Adrenal gland (tissue), 12 donors: ENCODE results near the gene WDR74. TPM values are rescaled to one million over a fixed set of nuclear protein-coding genes. Genes with fewer than 3 reads are reported as not detected.
A peak's percentile ranks its signal among the peaks of the same experiment; 100 is the strongest.

Source experiments
- DNase-seq, 7 donors: peaks; one replicate each; pipeline ENCODE4 v3.0.0-alpha.2; 2019 to 2020
- H3K27ac ChIP-seq, 5 donors: fragments of 200-600 bp; sonication (generic) in 4 of 5; 1 replicate in 3 of 5; 2 replicates in 2 of 5; pipeline versions ENCODE4 v1.5.1 to v1.8.0; 2016 to 2020; ENCODE audit warnings: mild to moderate bottlenecking in 1 of 5
- H3K27me3 ChIP-seq: fragments of 200-600 bp; 2 replicates; pipeline ENCODE4 v1.8.0; 2021
- H3K36me3 ChIP-seq, 2 donors: fragments of 200-600 bp; replicated peaks in 1 of 2; 1 replicate in 1 of 2; 2 replicates in 1 of 2; pipeline versions ENCODE4 v1.5.1 to v1.8.0; 2018 to 2022
- H3K4me1 ChIP-seq, 2 donors: fragments of 200-600 bp; replicated peaks in 1 of 2; 1 replicate in 1 of 2; 2 replicates in 1 of 2; pipeline versions ENCODE4 v1.5.1 to v1.8.0; 2018 to 2021
- H3K4me3 ChIP-seq, 4 donors: fragments of 200-600 bp; sonication (generic) in 3 of 4; one replicate each; pipeline ENCODE4 v1.5.1; 2016 to 2018
- H3K9me3 ChIP-seq, 3 donors: fragments of 200-600 bp; sonication (generic) in 1 of 3; replicated peaks in 1 of 3; 1 replicate in 2 of 3; 2 replicates in 1 of 3; pipeline versions ENCODE4 v1.5.1 to v1.8.0; 2016 to 2021
- POLR2A ChIP-seq, 2 donors: fragments of 450-650 bp; IDR thresholded peaks; one replicate each; pipeline ENCODE4 v1.6.1; 2017; ENCODE audit warnings: antibody characterized with exemption in 2 of 2, mild to moderate bottlenecking in 2 of 2, moderate library complexity in 1 of 2
- WGBS, 4 donors: extraction: QIAGEN DNeasy Blood & Tissue Kit in 2 of 4; methylation state at CpG; one replicate each; pipeline versions ENCODE4 v1.1.5 to v1.1.7; 2013 to 2017; 5-methylcytosine and 5-hydroxymethylcytosine counted together
- intact Hi-C, 2 donors: fragments of 100-400 bp; cut with DNase I; formaldehyde crosslinking; loops; one replicate each; pipeline versions ENCODE4 v1.14.1 to v1.15.0; 2022 to 2023
- polyA plus RNA-seq, 3 donors: library from polyadenylated mRNA; stranded (reverse); fragments of 200-250 nt in 2 of 3; fragments of 350-450 nt in 1 of 3; fragmentation: Illumina TruSeq in 1 of 3; extraction: RNeasy Lipid Tissue Mini Kit (QIAGEN cat#74804) in 1 of 3; gene quantifications; one replicate each; pipeline ENCODE4 v1.2.3, GENCODE V29; 2013 to 2014
- total RNA-seq, 9 donors: library from RNA; depleted of rRNA in 4 of 9; stranded (reverse); fragments of >200 nt in 4 of 9; fragments of 120-200 nt in 1 of 9; fragmentation: NEBNext Ultra II Directional in 1 of 9; extraction: Animal tissue kit (Norgen Biotek cat#: 25700) in 1 of 9; gene quantifications; one replicate each; pipeline versions ENCODE4 v1.1.0 to v1.2.4, GENCODE V29; 2013 to 2023
- TF ChIP-seq, protein P1 (sequence below), 6 experiments: fragments of 450-650 bp in 4 of 6; fragments of 200-600 bp in 2 of 6; sonication (generic) in 1 of 6; IDR thresholded peaks; 1 replicate in 5 of 6; 2 replicates in 1 of 6; pipeline versions ENCODE4 v1.5.1 to v1.8.0; 2016 to 2021; ENCODE audit warnings: antibody characterized with exemption in 6 of 6, mild to moderate bottlenecking in 2 of 6, moderate library complexity in 1 of 6
- donor health status: healthy with polysubstance abuse.
- donor health status: Bipolar disorder and iron deficiency.
- donor health status: DM: yes; HTN: yes; CAD: no.
- donor health status: DM: no; HTN: no; CAD: no.
- donor health status: DM: no; HTN: no; CAD: no.
- donor health status: DM: yes; HTN: yes; CAD: no.

Gene WDR74
- total and polyA plus RNA-seq, 12 donors: 21.7 to 119 (median 39.4) TPM

DNA sequence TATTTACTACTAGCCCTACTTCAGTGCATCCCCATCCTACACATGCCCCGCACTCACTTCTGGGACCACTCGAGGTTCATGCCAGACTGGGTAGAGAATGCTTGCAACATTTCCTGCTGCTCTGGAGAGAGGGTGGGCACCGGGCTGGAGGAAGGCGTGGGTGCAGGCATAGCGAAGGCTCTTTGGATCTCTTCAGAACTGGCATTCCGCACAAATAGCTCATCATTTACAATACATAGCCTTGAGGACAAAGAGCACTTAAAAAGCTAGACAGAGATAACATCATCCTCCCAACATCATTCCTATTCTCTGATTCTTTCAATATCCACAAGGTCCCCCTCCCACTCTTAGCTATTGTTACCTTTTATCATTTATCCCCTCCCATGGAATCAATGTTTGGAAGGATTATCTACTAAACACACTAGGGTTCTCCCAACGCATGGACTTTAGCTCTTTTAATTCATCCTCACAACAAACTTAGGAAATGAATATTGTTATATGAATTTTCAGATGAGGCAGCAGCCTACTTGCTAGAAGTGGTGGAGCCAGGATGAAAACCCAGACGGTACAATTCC is 45.1 kb downstream of the WDR74 start:
- intact Hi-C loops: loop anchor here (5.0 to 10.0 kb wide), 2 partner anchors 33 to 71 kb away; no protein-coding TSS in a partner anchor
- H3K4me3 ChIP-seq: no peak overlapping the region
- DNase-seq: no peak
- peaks cover 21 to 24% of the 10 kb centered on the region in 2 donors for H3K4me1 ChIP-seq
- TF ChIP-seq POLR2A (IDR thresholded peaks at IDR 0.05): no peak
- TF ChIP-seq, protein P1, sequence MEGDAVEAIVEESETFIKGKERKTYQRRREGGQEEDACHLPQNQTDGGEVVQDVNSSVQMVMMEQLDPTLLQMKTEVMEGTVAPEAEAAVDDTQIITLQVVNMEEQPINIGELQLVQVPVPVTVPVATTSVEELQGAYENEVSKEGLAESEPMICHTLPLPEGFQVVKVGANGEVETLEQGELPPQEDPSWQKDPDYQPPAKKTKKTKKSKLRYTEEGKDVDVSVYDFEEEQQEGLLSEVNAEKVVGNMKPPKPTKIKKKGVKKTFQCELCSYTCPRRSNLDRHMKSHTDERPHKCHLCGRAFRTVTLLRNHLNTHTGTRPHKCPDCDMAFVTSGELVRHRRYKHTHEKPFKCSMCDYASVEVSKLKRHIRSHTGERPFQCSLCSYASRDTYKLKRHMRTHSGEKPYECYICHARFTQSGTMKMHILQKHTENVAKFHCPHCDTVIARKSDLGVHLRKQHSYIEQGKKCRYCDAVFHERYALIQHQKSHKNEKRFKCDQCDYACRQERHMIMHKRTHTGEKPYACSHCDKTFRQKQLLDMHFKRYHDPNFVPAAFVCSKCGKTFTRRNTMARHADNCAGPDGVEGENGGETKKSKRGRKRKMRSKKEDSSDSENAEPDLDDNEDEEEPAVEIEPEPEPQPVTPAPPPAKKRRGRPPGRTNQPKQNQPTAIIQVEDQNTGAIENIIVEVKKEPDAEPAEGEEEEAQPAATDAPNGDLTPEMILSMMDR (IDR thresholded peaks at IDR 0.05): no peak
- no peaks in the 10 kb centered on the region for H3K27me3 ChIP-seq
- H3K9me3 ChIP-seq: no peaks in the 10 kb centered on the region
- WGBS, 4 donors: 81 to 94% (median 90%) methylated on average over 8 of the region's 8 CpGs
- H3K36me3 ChIP-seq: peaks cover 0 to 82% of the 10 kb centered on the region in 2 donors
- no peak overlapping the region for H3K27ac ChIP-seq

DNA sequence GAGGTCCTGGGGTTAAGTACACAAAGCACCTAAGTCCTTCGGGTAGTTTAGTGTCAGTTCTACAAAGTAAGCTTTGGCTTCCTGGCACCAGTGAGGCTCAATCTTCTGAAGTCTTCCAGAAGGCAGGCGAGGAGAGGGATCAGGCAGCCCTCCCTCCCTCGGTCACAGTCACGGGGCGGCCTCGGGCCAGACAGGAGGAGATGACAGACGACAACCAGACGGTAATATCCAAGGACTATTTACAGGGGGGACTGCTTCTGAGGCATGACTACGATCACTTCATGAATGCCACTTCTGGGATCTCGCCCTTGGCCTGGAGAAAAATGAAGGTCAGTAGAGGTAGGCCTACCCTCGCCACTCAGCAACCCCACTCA is 47.2 kb downstream of the WDR74 start:
- DNase-seq: peak; percentile 54 to 80 (median 70)
- Histone ChIP-seq H3K27ac (peak overlapping the region; percentile 58 to 87 (median 85)), H3K27me3 (no peaks in the 10 kb centered on the region), H3K4me1 (peaks cover 31 to 36% of the 10 kb centered on the region in 2 donors), H3K4me3 (peak overlapping the region in 2 of 4 donors; percentile 79 to 81), H3K36me3 (peaks cover 0 to 65% of the 10 kb centered on the region in 2 donors), H3K9me3 (no peaks in the 10 kb centered on the region)
- intact Hi-C loops: loop anchor here (5.0 to 10.0 kb wide), 2 partner anchors 35 to 73 kb away; no protein-coding TSS in a partner anchor
- TF ChIP-seq, protein P1 (IDR thresholded peaks at IDR 0.05): no peak
- TF ChIP-seq POLR2A (IDR thresholded peaks at IDR 0.05): no peak
- 13 to 36% (median 16%) methylated on average over 4 to 11 of the region's 11 CpGs for WGBS, 4 donors

DNA sequence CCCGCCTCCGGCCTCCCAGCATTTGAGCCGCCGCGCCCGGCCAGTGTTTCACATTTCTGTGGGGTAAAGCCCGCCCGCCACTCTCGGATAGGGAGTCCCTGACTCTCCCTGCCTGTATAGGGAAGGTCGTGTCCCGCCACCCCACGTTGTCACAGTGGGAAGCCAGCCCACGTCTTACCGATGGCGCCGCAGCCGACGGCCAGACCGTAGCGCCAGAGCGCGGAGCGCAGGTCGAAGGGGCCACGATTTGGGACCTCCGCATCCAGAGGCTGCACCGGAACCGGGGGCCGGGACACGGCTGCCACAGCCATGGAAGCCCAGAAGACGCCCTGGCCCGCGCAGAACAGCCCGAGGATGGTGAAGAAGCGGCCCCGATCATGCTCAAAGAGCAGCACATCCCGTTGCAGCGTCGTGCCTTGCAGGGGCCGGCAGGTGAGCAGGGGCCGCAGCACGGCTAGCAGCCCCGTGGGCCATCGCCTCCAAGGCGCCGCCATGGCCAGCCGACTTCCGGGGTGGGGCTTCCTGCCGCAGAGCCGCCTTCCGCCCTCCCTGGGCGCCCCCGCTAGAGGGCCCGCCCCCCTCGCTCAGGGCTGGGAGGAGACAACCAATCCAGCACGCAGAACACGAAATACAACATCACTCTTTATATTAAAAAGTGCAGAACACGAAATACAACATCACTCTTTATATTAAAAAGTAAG is 47.7 kb downstream of the WDR74 start, which contains the start of gene TMEM223:
Gene TMEM223 (minus strand): TSS at position 506 of the 701 bp plus-strand sequence. CDS start 12 bp downstream, at position 494.
- intact Hi-C loops: loop anchor here (5.0 to 10.0 kb wide), 2 partner anchors 36 to 73 kb away; no protein-coding TSS in a partner anchor
- TF ChIP-seq, protein P1 (IDR thresholded peaks at IDR 0.05): peak in 3 of 6 experiments; percentile 14 to 26 (median 21)
- peak; percentile 59 to 81 for TF ChIP-seq POLR2A (IDR thresholded peaks at IDR 0.05)
- no peaks in the 10 kb centered on the region for H3K27me3 ChIP-seq
- H3K4me3 ChIP-seq: peak within 1 kb of the TSS; percentile 30 to 81 (median 66)
- peak within 1 kb of the TSS; percentile 58 to 87 (median 85) for H3K27ac ChIP-seq
- H3K36me3 ChIP-seq: peaks cover 0 to 60% of the 10 kb centered on the region in 2 donors
- WGBS, 4 donors: 0 to 1% (median 1%) methylated on average over 26 to 58 of the region's 58 CpGs
- peaks cover 31 to 36% of the 10 kb centered on the region in 2 donors for H3K4me1 ChIP-seq
- no peaks in the 10 kb centered on the region for H3K9me3 ChIP-seq
- DNase-seq: peak; percentile 84 to 91 (median 89)

DNA sequence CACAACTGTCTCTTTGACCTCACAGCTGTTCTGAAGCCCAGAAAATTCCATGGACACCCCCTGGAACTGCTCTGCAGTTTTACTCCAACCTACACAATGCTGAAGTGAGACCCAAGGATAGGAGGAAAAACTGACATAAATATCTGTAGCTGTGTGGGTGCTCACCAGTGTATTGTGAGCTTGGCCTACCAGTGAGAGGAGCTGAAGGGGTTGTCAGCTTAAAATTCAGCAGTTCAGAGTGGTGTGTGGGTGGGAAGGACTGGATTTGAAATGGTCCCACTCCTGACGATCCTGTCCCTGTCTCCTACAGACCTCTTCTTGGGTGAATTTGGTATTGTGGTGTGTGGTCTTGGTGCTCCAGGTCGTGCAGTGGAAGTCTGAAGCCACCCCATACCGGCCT is 49.8 kb downstream of the WDR74 start:
- H3K4me1 ChIP-seq: peaks cover 38 to 46% of the 10 kb centered on the region in 2 donors
- H3K27ac ChIP-seq: no peak overlapping the region
- no peak overlapping the region for H3K4me3 ChIP-seq
- WGBS, 4 donors: 49 to 80% (median 58%) methylated on average over 1 to 3 of the region's 3 CpGs
- H3K9me3 ChIP-seq: no peaks in the 10 kb centered on the region
- no peak for DNase-seq
- no peaks in the 10 kb centered on the region for H3K27me3 ChIP-seq
- no peak for TF ChIP-seq POLR2A (IDR thresholded peaks at IDR 0.05)
- TF ChIP-seq, protein P1 (IDR thresholded peaks at IDR 0.05): no peak
- intact Hi-C loops: loop anchor here in 1 of 2 donors (5.0 kb wide), 1 partner anchor 73 kb away; no protein-coding TSS in a partner anchor
- H3K36me3 ChIP-seq: peaks cover 0 to 39% of the 10 kb centered on the region in 2 donors
